ENCODE data around the gene FAT1. TPM values are rescaled to one million over a fixed set of nuclear protein-coding genes. Genes with fewer than 3 reads are reported as not detected.
A peak's percentile ranks its signal among the peaks of the same experiment; 100 is the strongest.

FAT1 gene
- total and polyA plus RNA-seq, 9 of the 15 experiments (the other 6 are each of a cell fraction or from before 2014, with no cell fraction given), result 6.0 to 38.4 (median 21.4) TPM

DNA sequence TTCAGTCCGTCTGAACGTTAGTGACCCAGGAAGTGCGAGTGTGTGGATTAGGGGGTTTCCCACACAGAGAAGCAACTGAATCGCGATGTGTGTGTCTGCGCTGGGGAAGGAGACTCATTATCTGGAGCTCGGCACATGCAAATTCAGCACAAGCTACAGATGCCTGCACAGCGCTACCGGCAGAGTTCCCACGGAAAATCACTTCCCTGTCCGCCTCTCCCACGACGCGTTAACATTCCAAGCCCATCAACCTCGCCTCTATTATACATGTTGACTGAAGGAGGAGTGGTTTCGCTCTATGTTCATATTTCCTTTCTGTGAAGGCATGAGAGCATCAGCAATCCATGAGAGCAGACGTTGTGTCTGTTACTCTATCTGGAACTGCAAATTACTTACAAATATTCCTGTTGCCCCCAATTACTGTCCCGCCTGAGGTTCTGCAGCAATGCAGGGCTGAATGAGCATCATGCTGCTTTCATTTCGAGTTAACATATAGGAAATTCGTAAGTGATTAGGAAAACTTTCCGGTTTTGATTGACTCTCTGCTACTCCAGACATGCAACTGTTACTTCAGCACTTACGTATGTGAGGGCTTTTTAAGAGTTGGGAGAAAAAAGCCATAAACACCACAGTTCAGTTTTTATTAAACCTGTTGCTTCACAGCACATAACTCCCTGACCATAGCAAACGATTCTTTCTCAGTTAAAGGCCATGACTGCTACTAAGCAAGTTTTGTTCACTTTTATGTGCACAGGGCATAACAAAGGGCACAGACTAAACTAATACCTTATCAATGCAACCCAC, 153.3 kb downstream of the FAT1 start:
- intact Hi-C loops (cut with micrococcal nuclease), result no loop called here
- no peak for FAIRE-seq
- in situ Hi-C loops (cut with MboI), result no loop called here
- TF ChIP-seq SREBF2 (CRISPR knock-in tag; IDR thresholded peaks at IDR 0.05) (no peak), ZNF384 (IDR thresholded peaks at IDR 0.05; ENCODE audit: low read depth, low read length) (no peak), MTA3 (IDR thresholded peaks at IDR 0.05; ENCODE audit: borderline replicate concordance) (no peak), ZNF444 (CRISPR knock-in tag; IDR thresholded peaks at IDR 0.05) (no peak), TRIM28 (IDR thresholded peaks at IDR 0.05) (no peak), ZNF695 (CRISPR knock-in tag; IDR thresholded peaks at IDR 0.05) (no peak), SIN3A (IDR thresholded peaks at IDR 0.05; ENCODE audit: borderline replicate concordance in 2 of 2, control insufficient read depth in 1 of 2, low read depth in 2 of 2, low read length in 2 of 2) (no peak), ETV5 (CRISPR knock-in tag; IDR thresholded peaks at IDR 0.05; ENCODE audit: low read depth) (no peak), SP2 (IDR thresholded peaks at IDR 0.05; ENCODE audit: extremely low read depth, low read depth, low read length, poor library complexity, severe bottlenecking) (no peak), CEBPG (CRISPR knock-in tag; IDR thresholded peaks at IDR 0.05) (no peak), CEBPG (tag; conservative IDR thresholded peaks at IDR 0.05 in 1 of 2, IDR thresholded peaks at IDR 0.05 in 1 of 2) (no peak), KAT8 (IDR thresholded peaks at IDR 0.05; ENCODE audit: low read depth) (no peak), NFIC (IDR thresholded peaks at IDR 0.05) (no peak), FOXA3 (CRISPR knock-in tag; conservative IDR thresholded peaks at IDR 0.05 in 1 of 2, IDR thresholded peaks at IDR 0.05 in 1 of 2) (no peak)
- TF ChIP-seq, protein P1, sequence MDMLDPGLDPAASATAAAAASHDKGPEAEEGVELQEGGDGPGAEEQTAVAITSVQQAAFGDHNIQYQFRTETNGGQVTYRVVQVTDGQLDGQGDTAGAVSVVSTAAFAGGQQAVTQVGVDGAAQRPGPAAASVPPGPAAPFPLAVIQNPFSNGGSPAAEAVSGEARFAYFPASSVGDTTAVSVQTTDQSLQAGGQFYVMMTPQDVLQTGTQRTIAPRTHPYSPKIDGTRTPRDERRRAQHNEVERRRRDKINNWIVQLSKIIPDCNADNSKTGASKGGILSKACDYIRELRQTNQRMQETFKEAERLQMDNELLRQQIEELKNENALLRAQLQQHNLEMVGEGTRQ (CRISPR knock-in tag; IDR thresholded peaks at IDR 0.05), result no peak
- TF ChIP-seq, protein P2, sequence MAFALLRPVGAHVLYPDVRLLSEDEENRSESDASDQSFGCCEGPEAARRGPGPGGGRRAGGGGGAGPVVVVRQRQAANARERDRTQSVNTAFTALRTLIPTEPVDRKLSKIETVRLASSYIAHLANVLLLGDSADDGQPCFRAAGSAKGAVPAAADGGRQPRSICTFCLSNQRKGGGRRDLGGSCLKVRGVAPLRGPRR (CRISPR knock-in tag; IDR thresholded peaks at IDR 0.05), result no peak
- TF ChIP-seq, protein P3, sequence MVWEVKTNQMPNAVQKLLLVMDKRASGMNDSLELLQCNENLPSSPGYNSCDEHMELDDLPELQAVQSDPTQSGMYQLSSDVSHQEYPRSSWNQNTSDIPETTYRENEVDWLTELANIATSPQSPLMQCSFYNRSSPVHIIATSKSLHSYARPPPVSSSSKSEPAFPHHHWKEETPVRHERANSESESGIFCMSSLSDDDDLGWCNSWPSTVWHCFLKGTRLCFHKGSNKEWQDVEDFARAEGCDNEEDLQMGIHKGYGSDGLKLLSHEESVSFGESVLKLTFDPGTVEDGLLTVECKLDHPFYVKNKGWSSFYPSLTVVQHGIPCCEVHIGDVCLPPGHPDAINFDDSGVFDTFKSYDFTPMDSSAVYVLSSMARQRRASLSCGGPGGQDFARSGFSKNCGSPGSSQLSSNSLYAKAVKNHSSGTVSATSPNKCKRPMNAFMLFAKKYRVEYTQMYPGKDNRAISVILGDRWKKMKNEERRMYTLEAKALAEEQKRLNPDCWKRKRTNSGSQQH (CRISPR knock-in tag; IDR thresholded peaks at IDR 0.05), result no peak
- ATAC-seq, result peak; percentile 51; the same call in 2 of the 3 replicates
- no TSS peak for BruUV-seq (replicated peaks)
- Histone ChIP-seq H3K79me2 (ENCODE audit: control insufficient read depth, insufficient read depth, low read length) (no peaks in the 10 kb centered on the region), H3K4me1 (replicated peaks in 1 of 2; ENCODE audit: control insufficient read depth in 2 of 2, insufficient read depth in 2 of 2, low read length in 2 of 2) (no peaks in the 10 kb centered on the region; a peak in 1 of 5 replicates), H3K4me3 (no peak overlapping the region), H3K9me1 (ENCODE audit: control insufficient read depth, insufficient read depth, low read length) (no peaks in the 10 kb centered on the region), H2AFZ (ENCODE audit: low read depth, low read length) (0 out of 2 replicates have a peak overlapping the region, but pooled peaks have one; percentile 34), H4K20me1 (replicated peaks; ENCODE audit: control insufficient read depth, insufficient read depth, low read length) (no peaks in the 10 kb centered on the region), H3K9me3 (replicated peaks; ENCODE audit: control insufficient read depth, insufficient read depth, low read depth, low read length) (no peaks in the 10 kb centered on the region), H3K4me2 (ENCODE audit: insufficient read depth, low read length) (peak overlapping the region; percentile 38), H3K9ac (ENCODE audit: insufficient read depth in 1 of 2, low read depth in 2 of 2, low read length in 2 of 2) (no peak overlapping the region; a peak in 1 of 4 replicates), H3K27ac (ENCODE audit: extremely low read depth, low read depth, low read length) (no peak overlapping the region), H3K27me3 (ENCODE audit: control insufficient read depth in 2 of 2, insufficient read depth in 2 of 2, low read length in 2 of 2) (peaks cover 33 to 51% of the 10 kb centered on the region in 2 experiments), H3K36me3 (ENCODE audit: control insufficient read depth, insufficient read depth, low read length) (no peaks in the 10 kb centered on the region)
- WGBS (ENCODE audit: insufficient coverage, low coverage, missing lambda C conversion rate), result 3% methylated on average over 19 of the region's 23 CpGs
- no peak for DNase-seq (ENCODE audit: extremely low read depth in 1 of 4, low spot score in 3 of 4)
- ChIA-PET CTCF (ENCODE audit: low intra/inter-chr PET ratio) (no interaction called here), POLR2A (no interaction called here)
